Jurkat, Clone E6-1 (cell line): ENCODE results near the gene TYW1.
"Not testable (repeated sequence)": the region's sequence is repeated elsewhere in the genome, so short reads cannot be mapped to it uniquely, and the experiment has no call there.

ENCODE experiments used
- DNase-seq: peaks from one replicate; pipeline ENCODE4 v3.0.0-alpha.2; 2011; ENCODE audit warnings: low read depth, low spot score
- H3K4me3 ChIP-seq: 2 replicates; pipeline ENCODE4 v1.5.1; 2011; ENCODE audit warnings: mild to moderate bottlenecking, low read length, control low read depth, moderate library complexity

The TYW1 gene

GRCh38 chr7:67163285-67163684, 166.7 kb downstream of the TYW1 start:
- H3K4me3 ChIP-seq: not testable (repeated sequence)

DNA sequence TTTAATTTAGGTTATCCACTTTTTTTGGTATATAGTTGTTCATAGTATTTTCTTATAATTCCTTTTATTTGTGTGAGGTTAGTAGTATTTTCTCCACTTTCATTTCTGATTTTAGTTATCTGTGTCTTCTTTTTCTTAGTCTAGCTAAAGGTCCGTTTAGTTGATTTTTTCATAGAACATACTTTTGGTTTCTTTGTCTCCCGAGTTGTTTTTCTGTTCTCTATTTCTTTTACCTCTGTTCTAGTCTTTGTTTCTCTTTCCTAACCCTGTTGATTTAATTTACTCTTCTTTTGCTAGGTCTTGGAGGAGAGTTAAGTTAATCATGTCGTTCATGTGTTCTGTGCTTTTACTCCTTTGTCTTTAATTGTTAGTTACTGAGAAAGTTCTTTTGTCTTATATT, 174.5 kb downstream of the TYW1 start:
- not testable (repeated sequence) for DNase-seq, H3K4me3 ChIP-seq

More at GRCh38 chr7:67163285-67163684, 166.7 kb downstream of the TYW1 start:
- DNase-seq: peak; percentile 77

DNA sequence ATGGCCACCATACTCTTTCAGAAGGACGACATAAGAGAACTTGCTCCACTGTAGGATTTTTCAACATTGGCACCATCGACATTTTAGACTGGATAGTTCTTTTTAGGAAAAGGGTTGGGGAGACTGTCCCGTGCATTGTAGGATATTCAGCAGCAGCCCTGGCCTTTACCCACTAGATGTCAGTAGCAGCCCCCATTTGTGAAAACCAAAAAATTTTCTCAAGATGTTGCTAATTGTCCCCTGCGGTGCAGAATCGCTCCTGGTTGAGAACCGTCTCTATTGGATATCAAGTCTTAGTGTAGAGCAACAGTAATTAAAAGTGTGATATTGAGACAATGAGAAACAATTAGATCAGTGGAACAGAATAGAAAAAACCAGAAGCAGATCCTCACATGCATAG, 180.1 kb downstream of the TYW1 start:
- H3K4me3 ChIP-seq, DNase-seq: not testable (repeated sequence)

GRCh38 chr7:67178915-67179688, 182.5 kb downstream of the TYW1 start:
- not testable (repeated sequence) for DNase-seq, H3K4me3 ChIP-seq

GRCh38 chr7:67182956-67183750, 186.5 kb downstream of the TYW1 start:
- not testable (repeated sequence) for DNase-seq, H3K4me3 ChIP-seq

DNA sequence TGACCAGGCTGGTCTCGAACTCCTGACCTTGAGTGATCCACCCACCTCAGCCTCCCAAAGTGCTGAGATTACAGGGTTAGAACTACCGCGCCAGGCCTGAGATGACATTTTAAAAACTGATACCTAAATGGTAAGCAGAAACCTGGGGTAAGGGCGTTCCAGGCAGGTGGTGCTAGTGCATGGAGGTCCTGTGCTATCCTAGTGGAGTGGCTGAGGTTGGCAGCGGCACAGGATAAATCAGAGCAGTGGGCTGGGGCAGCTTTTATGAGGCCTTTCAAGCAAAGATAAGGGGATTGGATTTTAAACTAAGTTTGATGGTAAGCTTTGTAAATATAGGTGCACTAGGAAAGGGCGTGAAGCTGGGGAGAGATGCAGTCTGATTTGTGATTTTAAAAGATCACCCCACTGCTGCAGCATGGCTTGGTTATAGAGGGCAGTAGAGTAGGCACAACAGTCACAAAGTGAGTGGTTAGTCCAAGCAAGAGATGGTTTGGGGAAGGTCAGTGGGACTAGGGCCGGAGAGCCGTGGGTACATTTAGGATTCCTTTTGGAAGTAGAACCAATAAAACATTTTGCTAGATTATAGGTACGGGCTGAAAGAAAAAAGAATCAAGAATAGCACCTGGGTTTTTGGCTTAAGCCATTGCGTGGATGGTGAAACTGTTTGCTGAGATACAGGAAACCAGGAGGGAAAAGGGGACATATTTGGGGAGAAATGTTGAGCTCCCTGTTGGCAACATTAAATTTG, 188.5 kb downstream of the TYW1 start:
- not testable (repeated sequence) for DNase-seq, H3K4me3 ChIP-seq

GRCh38 chr7:67185660-67186129, 189.1 kb downstream of the TYW1 start:
- H3K4me3 ChIP-seq: not testable (repeated sequence)
- DNase-seq: peak; percentile 5

- not testable (repeated sequence) for DNase-seq
These were observed 192.5 kb downstream of the TYW1 start for GRCh38 chr7:67189160-67189559.

DNA sequence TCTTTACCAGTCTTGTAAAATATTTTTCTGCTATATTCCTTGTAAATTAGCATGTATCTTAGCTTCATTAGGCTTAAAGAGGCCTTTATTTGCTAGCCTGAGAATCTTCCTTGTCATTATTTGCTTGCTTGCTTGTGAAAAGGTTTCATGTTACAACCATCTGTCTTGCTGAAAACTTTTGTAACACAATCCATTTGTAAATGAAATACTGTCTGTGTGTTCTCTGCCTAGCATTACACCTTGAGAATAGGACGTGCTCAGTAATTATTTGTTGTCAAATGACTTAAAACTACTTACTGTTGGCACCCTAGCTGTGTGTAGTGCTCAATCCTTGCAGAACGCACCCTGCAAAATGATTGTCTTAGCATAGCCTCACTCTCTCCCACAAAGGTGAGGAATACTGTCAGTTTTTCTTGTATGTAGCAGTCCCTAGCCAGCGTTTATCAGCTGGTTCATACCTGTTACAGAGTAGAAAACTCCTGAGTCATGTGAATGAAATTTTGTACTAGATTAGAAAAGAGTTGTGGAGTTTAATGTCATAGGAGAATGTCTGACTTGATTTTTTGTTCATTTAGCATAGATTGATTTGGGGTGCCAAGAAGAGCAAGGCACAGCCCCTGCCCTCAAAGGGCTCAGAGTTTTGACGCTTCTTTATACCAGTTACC, 193.3 kb downstream of the TYW1 start:
- DNase-seq, H3K4me3 ChIP-seq: not testable (repeated sequence)

More at GRCh38 chr7:67189160-67189559, 192.5 kb downstream of the TYW1 start:
- H3K4me3 ChIP-seq: not testable (repeated sequence)

- DNase-seq, H3K4me3 ChIP-seq: not testable (repeated sequence)
These were observed 194.5 kb downstream of the TYW1 start for GRCh38 chr7:67191002-67191720.

GRCh38 chr7:67192123-67192702, 195.6 kb downstream of the TYW1 start:
- H3K4me3 ChIP-seq, DNase-seq: not testable (repeated sequence)

DNA sequence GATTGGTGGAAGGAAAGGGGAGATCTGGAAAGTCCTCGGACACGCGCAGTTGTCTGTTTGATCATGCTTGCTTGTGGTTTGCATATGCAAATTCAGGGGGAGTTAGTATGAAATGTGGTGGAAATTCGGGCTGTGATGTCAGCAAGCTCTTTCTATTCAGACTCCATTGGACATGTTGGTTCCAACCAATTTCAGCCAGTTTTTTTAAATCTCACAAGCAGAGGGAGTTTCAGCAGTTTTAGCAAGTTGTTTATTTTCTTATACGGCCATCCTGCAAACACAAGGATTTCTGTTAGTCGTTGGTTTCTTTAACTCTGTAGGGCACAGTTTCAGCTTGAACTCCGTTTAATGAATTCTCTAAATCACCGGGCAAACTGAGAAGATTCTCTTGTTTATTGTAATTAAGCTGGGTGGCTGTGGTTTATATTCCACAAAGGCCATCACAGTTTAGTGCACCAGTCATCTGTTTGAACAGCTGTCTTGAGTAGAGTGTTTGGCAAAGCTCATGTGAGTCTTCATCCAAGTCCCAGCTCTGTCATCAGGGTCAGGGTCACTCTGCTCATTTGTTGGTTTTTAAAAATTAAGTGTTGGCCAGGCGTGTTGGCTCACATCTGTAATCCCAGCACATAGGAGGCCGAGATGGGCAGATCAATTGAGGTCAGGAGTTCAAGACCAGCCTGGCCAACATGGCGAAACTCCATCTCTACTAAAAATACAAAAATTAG, 196.4 kb downstream of the TYW1 start:
- DNase-seq, H3K4me3 ChIP-seq: not testable (repeated sequence)

DNA sequence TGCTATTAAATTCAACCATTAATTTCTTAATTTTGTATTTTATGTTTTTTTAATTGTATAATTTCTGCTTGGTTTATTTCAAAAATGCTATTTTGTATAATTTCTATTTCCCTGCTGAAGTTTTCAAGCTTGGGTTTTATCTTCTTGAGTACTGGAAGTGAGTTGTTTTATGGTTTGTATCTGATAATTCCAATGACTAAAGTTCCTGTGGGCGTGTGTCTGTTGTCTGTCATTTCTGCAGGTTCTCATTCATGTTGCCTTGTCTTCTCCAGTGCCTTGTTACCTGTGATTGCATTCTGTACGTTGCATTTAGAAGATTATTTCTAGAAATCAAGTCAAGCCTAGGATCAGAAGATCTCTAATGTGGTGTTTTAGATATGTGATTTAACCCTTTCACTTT, 199.5 kb downstream of the TYW1 start:
- not testable (repeated sequence) for DNase-seq, H3K4me3 ChIP-seq

GRCh38 chr7:67198865-67199526, 202.4 kb downstream of the TYW1 start:
- DNase-seq: not testable (repeated sequence)

DNA sequence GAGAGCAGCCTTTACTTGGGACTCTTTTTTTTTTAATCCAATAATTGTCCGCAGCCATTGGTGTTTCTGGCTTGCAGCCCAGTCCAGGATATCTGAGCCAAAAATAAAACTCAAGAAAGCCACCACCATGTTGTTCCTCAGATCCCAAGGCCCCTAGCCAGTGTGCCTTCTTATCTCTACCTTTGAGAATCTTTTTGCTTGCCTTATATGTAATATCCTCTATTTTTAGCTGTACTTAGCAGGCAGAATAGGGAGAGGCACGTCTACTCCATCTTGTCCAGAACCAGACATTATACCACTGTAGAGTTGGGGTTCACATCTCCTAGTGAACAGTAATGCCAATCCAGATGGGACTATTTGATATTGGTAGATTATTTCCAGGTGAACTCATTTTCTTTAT, 209.1 kb downstream of the TYW1 start:
- not testable (repeated sequence) for H3K4me3 ChIP-seq, DNase-seq

More at GRCh38 chr7:67198865-67199526, 202.4 kb downstream of the TYW1 start:
- not testable (repeated sequence) for H3K4me3 ChIP-seq

- no peak for DNase-seq
- no peak overlapping the region for H3K4me3 ChIP-seq
These were observed 209.8 kb downstream of the TYW1 start for GRCh38 chr7:67206452-67206851.

GRCh38 chr7:67208656-67209055, 212.0 kb downstream of the TYW1 start:
- not testable (repeated sequence) for DNase-seq, H3K4me3 ChIP-seq
